ENCODE data around the gene HLA-A. TPM values are rescaled to one million over a fixed set of nuclear protein-coding genes. Genes with fewer than 3 reads are reported as not detected.

HLA-A gene
- 249 and 290 TPM in 2 replicates for total RNA-seq

GRCh38 chr6:29942275-29943052, at the start of gene HLA-A:
Gene HLA-A, plus strand, starts transcription at chr6:29942532. Its CDS starts 22 bp downstream, at chr6:29942554.

Other genes starting within 250 kb of the HLA-A start
- gene HLA-F, start 219.1 kb upstream of the HLA-A start, total RNA-seq: 12.5 and 14.0 TPM in 2 replicates
- 2.9 and 9.9 TPM in 2 replicates for gene HLA-G, start 114.7 kb upstream of the HLA-A start, total RNA-seq
- gene POLR1H, start 118.7 kb downstream of the HLA-A start, total RNA-seq: 18.9 and 61.9 TPM in 2 replicates
- 24.9 and 25.5 TPM in 2 replicates for gene PPP1R11, start 124.7 kb downstream of the HLA-A start, total RNA-seq
- gene RNF39, start 133.2 kb downstream of the HLA-A start, total RNA-seq: 1.5 and 3.8 TPM in 2 replicates
- under 0.01 TPM in 2 replicates for gene TRIM31, start 170.6 kb downstream of the HLA-A start, total RNA-seq
- not detected in 2 replicates for gene TRIM40, start 193.6 kb downstream of the HLA-A start, total RNA-seq
- not detected in 2 replicates for gene TRIM10, start 218.7 kb downstream of the HLA-A start, total RNA-seq
- gene TRIM15, start 221.0 kb downstream of the HLA-A start, total RNA-seq: not detected in 2 replicates